ENCODE measurements around the gene RHOT2.

GRCh38 chr16:627454-628239 is 40.3 kb upstream of the RHOT2 start:
- TF ChIP-seq, protein P1, sequence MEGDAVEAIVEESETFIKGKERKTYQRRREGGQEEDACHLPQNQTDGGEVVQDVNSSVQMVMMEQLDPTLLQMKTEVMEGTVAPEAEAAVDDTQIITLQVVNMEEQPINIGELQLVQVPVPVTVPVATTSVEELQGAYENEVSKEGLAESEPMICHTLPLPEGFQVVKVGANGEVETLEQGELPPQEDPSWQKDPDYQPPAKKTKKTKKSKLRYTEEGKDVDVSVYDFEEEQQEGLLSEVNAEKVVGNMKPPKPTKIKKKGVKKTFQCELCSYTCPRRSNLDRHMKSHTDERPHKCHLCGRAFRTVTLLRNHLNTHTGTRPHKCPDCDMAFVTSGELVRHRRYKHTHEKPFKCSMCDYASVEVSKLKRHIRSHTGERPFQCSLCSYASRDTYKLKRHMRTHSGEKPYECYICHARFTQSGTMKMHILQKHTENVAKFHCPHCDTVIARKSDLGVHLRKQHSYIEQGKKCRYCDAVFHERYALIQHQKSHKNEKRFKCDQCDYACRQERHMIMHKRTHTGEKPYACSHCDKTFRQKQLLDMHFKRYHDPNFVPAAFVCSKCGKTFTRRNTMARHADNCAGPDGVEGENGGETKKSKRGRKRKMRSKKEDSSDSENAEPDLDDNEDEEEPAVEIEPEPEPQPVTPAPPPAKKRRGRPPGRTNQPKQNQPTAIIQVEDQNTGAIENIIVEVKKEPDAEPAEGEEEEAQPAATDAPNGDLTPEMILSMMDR (IDR thresholded peaks at IDR 0.05; ENCODE audit: insufficient read depth, low read depth, low read length), result no peak
- no peak for TF ChIP-seq EZH2 (IDR thresholded peaks at IDR 0.05; ENCODE audit: insufficient read depth, low read length)
